Measurements from ENCODE around the gene RBCK1.

DNA sequence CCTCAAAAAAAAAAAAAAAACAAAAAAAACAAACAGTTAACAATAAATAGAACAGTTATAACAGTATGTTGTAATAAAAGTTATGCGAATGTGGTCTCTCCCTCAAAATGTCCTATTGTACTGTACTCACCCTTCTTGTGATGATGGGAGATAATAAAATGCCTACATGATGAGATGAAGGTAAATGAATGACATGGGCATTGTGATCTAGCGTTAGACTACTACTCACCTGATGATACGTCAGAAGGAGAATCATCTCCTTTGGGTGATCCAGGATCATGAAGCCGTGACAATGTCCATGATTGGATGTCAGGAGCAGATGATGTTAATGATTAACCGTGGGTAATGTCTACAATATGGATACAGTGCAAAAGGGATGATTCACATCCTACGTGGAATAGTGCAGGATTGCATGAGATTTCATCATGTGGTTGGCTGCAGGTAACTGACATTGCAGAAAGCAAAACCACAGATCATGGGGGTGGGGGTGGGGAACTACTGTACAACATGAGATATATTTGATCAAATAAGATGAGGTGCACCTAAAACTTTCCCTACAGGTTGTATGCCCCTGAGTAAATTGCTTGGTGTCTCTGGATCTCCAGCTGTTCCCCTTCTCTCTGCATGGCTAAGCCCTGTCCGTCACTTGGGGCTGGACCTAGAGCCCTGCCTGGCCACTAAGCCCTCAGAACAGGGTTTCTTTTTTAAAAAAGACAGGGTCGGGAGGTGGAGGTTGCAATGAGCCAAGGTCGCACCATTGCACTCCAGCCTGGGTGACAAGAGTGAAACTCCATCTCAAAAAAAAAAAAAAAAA, 6.2 kb upstream of the RBCK1 start:
- TF ChIP-seq EZH2 (IDR thresholded peaks at IDR 0.05; ENCODE audit: insufficient read depth, poor library complexity, severe bottlenecking) (no peak), EZH2phosphoT487 (IDR thresholded peaks at IDR 0.05; ENCODE audit: insufficient read depth, low read depth) (no peak)

All from GM23248 (cell line).